GM18909 (cell line): ENCODE data around the gene NSMCE1.
"Not testable (repeated sequence)": the region's sequence is repeated elsewhere in the genome, so short reads cannot be mapped to it uniquely, and the experiment has no call there.

Experiments
- ATAC-seq: cut with Tn5 transposase; IDR thresholded peaks from one replicate; pipeline ENCODE4 v1.9.1; 2021; ENCODE audit warnings: mild to moderate bottlenecking; ENCODE audit not compliant: unreplicated experiment, poor library complexity

The NSMCE1 gene

GRCh38 chr16:27273330-27273669, 4.7 kb upstream of the NSMCE1 start:
- no peak for ATAC-seq

- not testable (repeated sequence) for ATAC-seq
These were observed 4.1 kb upstream of the NSMCE1 start for GRCh38 chr16:27272697-27273096.

GRCh38 chr16:27272076-27272475, 3.5 kb upstream of the NSMCE1 start:
- no peak for ATAC-seq

GRCh38 chr16:27270349-27270748, 1.8 kb upstream of the NSMCE1 start:
- ATAC-seq: no peak

DNA sequence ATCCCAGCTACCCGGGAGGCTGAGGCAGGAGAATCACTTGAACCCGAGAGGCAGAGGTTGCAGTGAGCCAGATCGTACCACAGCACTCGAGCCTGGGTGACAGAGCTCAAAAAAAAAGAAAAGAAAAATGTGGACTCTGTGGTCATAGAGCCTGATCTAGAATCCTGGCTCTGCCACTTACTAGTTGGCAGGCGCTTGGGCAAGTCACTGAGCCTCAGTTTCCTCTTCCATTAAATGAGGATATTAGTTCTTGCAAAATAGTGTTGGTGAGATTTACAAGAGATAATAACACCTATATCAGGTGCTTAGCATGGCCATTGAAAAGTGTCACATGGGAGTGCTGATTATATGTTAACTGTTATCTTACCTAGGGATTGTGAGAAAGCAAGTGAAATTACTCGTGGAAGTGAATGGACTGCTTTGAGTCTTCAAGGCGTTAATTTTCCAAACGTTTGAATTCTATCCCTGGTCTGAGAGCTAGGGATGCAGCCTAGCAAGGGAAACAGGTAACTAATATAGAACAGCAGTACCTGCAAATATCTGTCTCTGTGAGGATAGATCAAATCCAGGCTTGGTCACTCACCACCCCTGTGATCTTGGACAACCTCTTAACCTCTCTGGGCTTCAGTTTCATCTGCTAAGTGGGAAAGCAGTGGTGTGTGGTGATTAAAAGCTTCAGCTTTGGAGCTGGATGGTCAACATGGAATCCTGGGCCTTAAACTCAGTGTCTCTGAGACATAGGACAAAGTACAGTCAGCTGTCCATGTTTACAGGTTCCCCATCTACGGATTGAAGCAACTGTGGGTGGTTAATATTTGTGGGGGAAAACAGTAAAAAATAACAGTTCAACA, 953 bp upstream of the NSMCE1 start:
- ATAC-seq: no peak

GRCh38 chr16:27267037-27267677, 1.4 kb downstream of the NSMCE1 start:
- ATAC-seq: no peak

- ATAC-seq: no peak
These were observed 2.6 kb downstream of the NSMCE1 start for GRCh38 chr16:27265982-27266381.

- no peak for ATAC-seq
These were observed 4.4 kb downstream of the NSMCE1 start for GRCh38 chr16:27264151-27264550.

DNA sequence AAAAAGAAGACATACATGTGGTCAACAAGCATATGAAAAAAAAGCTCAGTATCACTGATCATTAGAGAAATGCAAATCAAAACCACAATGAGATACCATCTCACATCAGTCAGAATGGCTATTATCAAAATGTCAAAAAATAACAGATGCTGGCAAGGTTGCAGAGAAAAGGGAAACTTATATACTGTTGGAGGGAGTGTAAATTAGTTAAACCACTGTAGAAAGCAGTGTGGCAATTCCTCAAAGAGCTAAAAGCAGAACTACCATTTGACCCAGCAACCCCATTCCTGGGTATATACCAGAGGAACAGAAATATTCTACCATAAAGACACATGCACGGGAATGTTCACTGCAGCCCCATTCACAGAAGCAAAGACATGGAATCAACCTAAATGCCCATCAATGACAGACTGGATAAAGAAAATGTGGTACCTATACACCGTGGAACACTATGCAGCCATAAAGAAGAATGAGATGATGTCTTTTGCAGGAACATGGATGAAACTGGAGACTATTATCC, 5.6 kb downstream of the NSMCE1 start:
- not testable (repeated sequence) for ATAC-seq

DNA sequence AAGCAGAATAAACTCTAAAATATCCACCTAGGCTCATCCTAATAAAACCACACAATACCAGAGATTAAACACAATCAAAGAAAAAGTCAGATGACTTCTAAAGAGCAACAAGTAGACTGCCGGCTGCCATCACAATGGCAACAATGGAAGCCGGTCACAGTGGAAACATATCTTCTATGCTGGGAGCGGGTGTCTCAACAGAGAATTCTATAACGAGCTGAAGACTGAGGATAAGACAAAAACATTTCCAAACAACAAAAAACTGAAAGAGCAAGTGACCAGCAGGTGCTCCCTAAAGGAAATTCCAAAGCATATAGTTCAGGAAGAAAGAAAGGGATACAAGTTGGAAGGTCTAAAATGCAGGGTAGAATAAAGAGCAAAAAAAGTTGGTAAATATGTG, 8.9 kb downstream of the NSMCE1 start:
- ATAC-seq: no peak

GRCh38 chr16:27258241-27258734, 10.3 kb downstream of the NSMCE1 start:
- no peak for ATAC-seq

DNA sequence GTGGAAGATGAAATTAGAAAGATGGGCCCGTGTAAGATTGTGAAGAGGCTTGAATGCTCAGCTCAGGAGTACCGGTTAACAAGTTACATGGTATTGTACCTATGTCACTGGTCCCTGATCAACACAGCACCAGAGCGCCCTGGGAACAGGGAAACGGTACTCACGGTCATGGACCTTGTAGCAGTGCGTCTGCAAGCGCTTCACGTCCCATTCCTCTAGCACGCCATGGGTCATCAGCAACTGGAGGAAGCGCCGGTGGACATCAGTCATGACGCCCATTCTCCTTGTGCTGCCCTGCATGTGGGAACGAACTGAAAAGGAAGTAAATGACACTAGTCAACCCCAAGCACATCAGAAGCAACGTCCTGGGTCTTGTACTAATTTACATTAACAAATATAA, 11.3 kb downstream of the NSMCE1 start:
- ATAC-seq: no peak

GRCh38 chr16:27256861-27257260, 11.7 kb downstream of the NSMCE1 start:
- no peak for ATAC-seq

DNA sequence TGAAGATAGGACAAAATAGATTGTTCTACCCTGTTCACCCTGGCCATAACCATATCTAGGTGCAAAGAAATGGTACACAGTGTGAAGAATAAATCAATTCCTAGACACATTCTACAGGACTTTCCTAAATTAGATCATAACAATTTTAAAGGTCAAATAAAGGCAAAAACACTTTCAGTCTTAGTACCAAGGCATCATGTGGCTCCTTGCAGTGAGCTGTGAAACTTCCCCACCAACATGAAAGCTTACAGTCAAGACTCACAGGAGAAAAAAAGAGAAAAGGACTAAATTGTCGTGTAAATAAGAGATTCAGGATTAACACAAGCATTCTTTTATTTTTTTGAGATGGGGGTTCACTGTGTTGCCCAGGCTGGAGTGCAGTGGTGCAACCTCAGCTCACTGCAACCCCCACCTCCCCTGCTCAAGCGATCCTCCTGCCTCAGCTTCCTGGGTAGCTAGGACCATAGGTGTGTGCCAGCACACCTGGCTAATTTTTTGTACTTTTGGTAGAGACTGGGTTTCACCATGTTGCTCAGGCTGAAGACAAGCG, 14.2 kb downstream of the NSMCE1 start:
- no peak for ATAC-seq

GRCh38 chr16:27253526-27253930, 15.0 kb downstream of the NSMCE1 start:
- ATAC-seq: no peak

DNA sequence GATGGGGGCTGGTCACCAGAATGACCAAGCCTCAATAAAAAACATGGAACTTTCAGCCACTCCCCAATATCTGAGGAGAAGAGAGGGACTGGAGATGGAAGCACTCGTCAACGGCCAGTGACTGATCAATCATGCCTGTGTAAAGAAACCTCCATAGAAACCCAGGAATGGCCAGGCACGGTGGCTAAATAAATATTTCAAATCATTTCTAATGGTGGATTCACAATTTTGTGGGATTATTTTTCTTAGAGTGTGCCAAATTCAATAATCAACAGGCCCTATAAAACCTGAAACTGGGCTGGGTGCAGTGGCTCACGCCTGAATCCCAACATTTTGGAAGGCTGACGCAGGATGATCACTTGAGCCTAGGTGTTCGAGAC, 16.4 kb downstream of the NSMCE1 start:
- no peak for ATAC-seq

DNA sequence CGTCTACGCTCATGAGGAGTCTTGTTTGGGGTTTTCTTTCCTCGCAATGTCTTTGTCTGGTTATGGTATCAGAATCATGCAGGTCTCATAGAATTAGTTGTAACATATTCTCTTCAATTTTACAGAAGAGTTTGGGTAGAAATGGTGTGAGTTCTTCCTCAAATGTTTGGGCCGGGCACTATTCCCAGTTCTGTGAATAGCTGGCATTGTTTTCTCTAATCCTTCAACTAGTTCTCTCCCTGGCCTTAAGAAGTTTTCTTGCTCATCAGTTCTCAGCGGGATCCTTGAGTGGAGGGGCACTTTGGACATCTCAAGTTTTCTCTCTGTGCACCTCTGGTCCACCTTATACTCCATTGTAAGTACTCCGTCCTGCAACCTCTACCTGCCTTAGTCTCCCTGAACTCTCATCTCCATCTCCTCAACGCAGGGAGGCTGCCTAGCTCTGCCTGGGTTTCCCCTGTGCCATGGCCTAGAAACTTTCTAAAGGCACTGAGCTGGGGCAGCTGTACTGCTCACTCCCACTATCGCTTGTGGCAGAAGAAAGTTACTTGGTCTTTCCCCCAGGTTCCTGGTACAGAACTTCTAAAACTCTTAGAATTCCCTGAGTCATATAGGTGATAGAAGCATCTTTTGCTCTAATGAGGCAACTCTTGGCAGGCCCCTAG, 16.9 kb downstream of the NSMCE1 start:
- ATAC-seq: no peak

DNA sequence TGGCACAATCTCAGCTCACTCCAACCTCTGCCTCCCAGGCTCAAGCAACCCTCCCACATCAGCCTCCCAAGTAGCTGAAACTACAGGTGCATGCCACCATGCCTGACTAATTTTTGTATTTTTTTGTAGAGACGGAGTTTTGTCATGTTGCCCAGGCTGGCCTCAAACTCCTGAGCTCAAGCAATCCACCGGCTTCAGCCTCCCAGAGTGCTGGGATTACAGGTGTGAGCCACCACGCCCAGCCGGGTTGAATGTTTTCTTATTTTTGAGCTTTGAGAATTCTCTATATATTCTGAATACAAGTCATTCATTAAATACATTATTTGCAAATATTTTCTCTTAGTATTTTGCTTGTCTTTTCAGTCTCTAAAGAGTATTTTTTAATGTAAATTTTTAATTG, 19.7 kb downstream of the NSMCE1 start:
- not testable (repeated sequence) for ATAC-seq

GRCh38 chr16:27248036-27248435, 20.5 kb downstream of the NSMCE1 start:
- no peak for ATAC-seq

DNA sequence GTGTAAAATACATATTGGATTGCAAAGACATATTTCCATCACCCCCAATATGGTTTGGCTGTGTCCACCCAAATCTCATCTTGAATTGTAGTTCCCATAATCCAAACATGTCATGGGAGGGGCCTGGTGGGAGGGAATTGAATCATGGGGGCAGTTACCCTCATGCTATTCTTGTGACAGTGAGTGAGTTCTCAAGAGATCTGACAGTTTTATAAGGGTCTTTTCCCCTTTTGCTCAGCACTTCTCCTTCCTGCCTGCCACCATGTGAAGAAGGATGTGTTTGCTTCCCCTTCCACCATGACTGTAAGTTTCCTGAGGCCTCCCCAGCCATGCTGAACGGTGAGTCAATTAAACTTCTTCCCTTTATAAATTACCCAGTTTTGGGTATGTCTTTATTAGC, 21.5 kb downstream of the NSMCE1 start:
- not testable (repeated sequence) for ATAC-seq

GRCh38 chr16:27246439-27246838, 22.1 kb downstream of the NSMCE1 start:
- no peak for ATAC-seq
